A172 (cell line): ENCODE results near the gene LRIG1. TPM values are rescaled to one million over a fixed set of nuclear protein-coding genes. Genes with fewer than 3 reads are reported as not detected.

Experiments
- DNase-seq: peaks from one replicate; pipeline ENCODE4 v3.0.0-alpha.2; 2015; ENCODE audit warnings: low spot score
- total RNA-seq: library from RNA; depleted of rRNA; stranded (reverse); fragments of >200 nt; shearing (Covaris generic); gene quantifications from 2 replicates; pipeline ENCODE4 v1.2.3, GENCODE V29; 2014; rRNA removed

LRIG1 gene, protein sequence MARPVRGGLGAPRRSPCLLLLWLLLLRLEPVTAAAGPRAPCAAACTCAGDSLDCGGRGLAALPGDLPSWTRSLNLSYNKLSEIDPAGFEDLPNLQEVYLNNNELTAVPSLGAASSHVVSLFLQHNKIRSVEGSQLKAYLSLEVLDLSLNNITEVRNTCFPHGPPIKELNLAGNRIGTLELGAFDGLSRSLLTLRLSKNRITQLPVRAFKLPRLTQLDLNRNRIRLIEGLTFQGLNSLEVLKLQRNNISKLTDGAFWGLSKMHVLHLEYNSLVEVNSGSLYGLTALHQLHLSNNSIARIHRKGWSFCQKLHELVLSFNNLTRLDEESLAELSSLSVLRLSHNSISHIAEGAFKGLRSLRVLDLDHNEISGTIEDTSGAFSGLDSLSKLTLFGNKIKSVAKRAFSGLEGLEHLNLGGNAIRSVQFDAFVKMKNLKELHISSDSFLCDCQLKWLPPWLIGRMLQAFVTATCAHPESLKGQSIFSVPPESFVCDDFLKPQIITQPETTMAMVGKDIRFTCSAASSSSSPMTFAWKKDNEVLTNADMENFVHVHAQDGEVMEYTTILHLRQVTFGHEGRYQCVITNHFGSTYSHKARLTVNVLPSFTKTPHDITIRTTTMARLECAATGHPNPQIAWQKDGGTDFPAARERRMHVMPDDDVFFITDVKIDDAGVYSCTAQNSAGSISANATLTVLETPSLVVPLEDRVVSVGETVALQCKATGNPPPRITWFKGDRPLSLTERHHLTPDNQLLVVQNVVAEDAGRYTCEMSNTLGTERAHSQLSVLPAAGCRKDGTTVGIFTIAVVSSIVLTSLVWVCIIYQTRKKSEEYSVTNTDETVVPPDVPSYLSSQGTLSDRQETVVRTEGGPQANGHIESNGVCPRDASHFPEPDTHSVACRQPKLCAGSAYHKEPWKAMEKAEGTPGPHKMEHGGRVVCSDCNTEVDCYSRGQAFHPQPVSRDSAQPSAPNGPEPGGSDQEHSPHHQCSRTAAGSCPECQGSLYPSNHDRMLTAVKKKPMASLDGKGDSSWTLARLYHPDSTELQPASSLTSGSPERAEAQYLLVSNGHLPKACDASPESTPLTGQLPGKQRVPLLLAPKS
- total RNA-seq: 26.7 and 32.0 TPM in 2 replicates

DNA sequence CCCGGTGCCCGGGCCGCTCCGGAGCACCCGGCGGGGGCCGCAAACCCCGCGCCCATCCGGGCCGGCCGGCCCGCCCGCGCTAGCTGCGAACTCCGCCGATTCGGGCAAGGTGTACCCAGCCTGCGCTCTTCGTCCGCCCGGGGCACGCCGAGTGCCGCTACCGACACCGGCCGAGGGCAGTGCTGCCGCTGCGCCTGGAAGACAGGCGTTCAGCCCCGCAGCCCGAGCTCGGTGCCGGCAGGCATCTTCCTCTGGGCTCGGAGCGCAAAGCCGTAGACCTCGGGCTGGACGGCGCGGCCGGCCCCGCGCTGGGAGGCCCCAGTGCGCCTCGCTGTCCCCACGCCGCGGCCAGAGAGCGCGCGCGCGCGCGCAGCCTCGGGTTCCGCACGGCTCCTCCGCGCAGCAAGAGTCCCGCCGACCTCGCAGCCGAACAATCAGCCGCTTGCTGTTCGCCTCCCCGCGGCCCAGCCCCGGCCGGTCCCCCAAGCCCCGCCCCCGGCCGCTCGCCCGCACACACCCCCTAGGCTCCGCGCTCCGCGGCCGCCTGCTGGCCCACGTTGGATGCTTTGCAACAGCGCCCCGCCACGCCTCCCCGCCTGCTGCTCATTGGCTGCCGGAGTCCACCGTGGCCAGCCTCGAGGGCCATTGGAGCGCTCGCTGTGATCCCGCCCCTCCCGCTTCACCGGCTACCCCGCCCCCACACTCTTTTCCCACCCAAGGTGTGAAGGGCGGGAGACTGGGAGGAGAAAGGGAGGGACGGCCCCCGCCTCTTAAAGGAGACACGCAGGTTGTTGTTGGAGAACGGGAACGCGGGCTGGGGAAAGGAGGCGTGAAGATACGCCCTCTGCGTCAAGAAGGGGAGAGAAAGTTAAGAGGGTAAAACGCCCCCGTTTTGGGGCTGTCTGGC lies at the start of gene LRIG1:
TSS of gene LRIG1 (minus strand) at position 447 of the 907 bp plus-strand sequence. CDS start 615 bp downstream, outside the sequence.
- DNase-seq: peak; percentile 92

GRCh38 chr3:66544619-66545429 lies 44.0 kb upstream of the LRIG1 start:
- DNase-seq: no peak

DNA sequence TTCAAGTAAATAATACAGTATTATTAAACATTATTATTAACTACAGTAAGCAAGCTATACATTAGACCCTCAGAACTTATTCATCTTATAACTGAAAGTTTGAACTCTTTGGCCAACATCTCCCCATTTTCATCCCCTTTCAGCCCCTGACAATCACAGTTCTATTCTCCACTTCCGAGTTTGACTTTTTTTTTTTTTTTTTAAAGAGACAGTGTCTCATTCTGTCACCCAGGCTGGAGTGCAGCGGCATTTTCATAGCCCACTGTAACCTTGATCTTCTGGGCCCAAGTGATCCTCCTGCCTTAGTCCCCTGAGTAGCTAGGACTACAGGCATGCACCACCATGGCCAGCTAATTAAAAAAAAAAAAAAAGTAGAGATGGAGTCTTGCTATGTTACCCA lies 41.3 kb upstream of the LRIG1 start:
- no peak for DNase-seq

GRCh38 chr3:66539466-66539989 lies 38.7 kb upstream of the LRIG1 start:
- DNase-seq: no peak

GRCh38 chr3:66538390-66538789 lies 37.6 kb upstream of the LRIG1 start:
- no peak for DNase-seq

GRCh38 chr3:66537735-66538134 lies 36.9 kb upstream of the LRIG1 start:
- no peak for DNase-seq

DNA sequence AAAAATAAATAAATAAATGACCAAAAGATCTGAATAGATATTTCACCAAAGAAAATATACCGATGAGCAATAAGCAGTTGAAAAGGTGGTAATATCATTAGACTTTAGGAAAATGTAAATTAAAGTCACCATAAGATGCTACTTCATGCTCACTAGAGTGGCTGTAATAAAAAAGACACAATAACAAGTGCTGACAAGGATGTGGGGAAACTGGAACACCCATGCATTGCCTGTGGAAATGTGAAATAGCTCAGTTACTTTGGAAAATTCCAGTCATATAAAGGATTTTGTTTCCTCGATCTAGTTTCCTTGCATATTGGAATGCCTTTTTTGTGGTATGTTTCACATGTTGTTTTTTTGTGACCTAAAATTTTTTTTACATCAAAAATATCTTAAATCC lies 36.0 kb upstream of the LRIG1 start:
- no peak for DNase-seq

GRCh38 chr3:66534304-66534845 lies 33.6 kb upstream of the LRIG1 start:
- no peak for DNase-seq

DNA sequence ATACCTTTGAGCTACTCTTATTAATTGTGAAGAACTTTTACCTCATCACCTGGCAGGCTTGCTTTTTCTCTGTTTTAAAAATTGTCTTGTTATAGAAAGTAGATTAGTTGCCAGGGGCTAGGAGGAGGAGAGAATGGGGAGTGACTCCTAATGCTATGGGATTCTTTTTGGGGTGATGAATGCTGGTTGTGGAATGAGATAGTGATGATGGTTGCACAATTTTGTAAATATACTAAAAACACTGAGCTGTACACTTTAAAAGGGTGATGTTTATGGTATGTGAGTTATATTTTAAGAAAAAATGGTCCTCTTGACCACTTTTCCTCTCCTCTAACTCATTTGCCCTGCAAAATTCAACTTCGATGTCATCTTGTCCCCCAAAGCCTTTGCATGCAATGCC lies 31.8 kb upstream of the LRIG1 start:
- no peak for DNase-seq

DNA sequence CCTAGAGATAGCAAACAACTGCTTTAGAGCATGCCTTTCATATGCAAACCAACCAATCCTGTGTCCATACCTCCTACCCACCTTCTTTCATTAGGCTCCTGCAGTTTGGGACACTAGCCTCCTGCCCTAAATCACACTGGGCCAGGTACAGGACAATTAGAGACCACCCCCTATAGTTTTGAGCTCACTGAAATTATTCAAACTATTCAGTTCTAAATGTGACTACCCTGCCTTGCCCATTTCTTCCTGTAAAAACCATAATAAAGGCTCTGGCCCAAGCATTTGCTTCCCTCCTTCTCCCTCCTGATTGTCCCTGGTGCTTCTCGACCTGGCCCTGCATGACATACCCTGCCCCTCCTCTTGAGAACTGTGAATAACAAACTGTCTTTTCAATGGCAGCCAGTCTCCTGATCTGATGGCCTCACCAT lies 31.4 kb upstream of the LRIG1 start:
- no peak for DNase-seq

DNA sequence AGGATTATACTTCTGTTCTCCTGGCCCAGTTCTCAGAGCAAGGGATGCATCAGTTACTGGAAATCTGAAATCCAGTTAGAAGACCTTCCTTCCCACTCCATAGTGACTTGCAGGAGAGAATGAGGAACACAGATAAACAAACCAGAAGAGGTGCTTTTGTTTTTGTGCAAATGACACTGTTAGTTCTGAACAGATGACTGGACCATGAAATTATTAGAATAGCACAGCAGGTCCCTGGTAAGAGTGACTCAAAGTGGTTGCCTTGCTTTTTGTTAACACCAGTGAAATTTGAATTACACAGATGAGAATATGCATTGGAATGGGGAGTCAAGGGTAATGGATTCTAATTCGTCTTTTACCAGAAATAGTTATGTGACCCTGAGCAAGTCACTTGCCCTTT lies 30.4 kb upstream of the LRIG1 start:
- no peak for DNase-seq

DNA sequence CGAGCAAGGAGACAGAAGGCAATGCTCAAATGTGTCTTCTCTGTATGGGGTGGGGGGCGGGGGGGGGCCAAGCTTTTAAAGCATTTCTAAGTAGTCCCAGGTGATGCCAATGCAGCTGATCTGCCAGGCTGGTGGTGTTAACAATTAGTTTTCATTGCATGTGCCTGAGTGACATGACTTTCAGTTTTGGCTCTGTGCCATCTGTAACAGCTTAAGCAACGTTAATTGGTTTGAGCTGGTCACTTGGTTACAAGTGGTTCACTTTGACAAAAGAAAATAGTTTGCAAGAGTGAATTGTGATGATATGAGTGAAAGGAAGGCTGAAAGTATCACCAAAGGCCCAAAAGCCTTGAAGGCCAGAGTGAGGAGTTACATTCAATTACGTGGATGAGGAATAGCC lies 26.4 kb upstream of the LRIG1 start:
- no peak for DNase-seq

- no peak for DNase-seq
These were observed 24.9 kb upstream of the LRIG1 start for GRCh38 chr3:66525771-66526170.

DNA sequence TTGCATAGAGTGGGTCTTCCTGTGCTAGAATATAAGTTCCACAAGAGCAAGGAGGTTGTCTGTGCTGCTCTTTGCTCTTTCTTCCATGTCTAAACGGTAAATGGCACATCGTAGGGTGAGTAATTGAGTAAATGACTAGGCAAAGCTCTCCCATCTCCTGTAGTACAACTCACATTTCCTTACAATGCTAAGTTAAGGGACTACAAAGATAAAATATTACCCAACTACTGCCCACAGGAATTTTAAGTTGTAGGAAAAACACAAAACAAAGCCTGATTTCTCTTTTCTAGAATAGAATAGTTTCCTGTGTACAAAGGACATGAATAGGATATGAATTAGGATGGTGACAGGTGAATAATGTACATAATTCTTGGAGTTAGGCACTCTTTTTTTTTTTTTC lies 19.9 kb upstream of the LRIG1 start:
- no peak for DNase-seq

GRCh38 chr3:66518644-66519043 lies 17.8 kb upstream of the LRIG1 start:
- no peak for DNase-seq

DNA sequence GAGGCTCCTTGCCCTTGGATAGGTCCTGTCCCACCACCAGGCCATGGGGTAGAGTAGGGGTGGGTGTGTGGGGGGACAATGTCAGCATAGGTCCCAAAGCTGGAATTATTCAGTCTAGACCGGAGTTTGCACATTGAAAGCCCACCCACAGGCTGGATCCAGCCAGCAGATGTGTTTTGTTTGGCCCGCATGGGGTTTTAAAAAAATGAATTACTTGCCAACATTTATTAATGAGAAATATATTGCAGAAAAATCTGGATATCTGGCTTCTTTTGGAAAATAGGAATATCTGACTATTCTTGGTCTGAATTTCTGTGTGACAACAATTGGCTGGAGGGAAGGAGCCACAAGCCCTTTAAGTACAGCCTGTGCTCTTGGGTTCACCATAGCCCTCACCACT lies 17.3 kb upstream of the LRIG1 start:
- no peak for DNase-seq

GRCh38 chr3:66517241-66517640 lies 16.4 kb upstream of the LRIG1 start:
- DNase-seq: no peak

DNA sequence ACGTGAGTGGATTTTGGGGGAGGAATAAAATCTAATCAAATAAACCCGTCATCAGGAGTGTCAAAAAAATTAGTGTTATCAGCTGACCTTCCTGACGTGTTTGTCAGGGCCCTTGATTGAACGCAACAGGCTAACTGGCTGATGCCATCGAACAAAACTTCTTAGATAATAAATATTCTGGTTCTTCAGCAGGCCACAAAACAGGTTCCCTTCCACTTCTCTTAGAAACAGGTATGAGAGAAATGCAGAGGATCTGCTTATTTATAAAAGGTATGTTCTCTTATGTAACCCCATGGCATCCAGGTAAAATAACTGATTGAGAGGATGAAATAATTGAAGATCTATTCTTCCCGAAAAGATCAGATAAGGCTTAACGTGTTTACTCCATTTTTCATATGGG lies 7.6 kb upstream of the LRIG1 start:
- DNase-seq: no peak

DNA sequence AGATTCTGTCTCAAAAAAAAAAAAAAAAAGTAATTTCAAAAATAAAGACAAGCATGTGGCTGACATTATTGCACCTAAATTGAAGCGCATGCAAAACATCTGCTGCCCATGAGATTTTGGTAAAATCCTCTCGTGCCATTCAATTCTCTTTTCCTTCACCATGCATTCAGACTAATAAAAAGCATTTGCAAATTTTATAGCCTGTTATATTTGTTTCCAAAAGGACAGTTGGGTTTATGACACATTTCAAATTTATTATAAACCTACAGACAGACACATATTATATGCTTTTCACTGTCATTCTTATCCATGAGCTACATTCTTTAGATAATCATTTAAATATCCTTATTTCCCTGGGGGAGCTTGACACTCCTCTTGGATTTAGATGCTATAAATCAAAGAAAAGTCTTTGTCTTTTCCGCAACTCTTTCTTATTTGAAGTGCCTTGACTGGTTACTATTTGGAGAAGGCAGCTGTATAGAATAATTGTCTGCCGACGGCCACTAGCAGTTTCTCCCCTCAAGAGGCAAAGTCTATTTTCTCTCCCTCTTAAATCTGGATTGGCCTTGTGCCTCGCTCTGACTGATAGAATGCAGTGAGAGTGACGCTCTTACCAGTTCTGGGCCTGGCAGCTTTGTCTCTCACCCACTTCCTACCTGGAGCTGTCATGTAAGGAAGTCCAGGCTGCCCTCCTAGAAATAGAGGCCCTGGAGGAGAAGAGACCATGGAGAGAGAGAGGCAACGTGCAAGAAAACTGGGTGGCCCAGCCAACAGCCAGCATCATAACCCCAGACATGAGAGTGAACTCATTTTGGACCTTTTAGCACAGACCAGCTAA lies 6.8 kb upstream of the LRIG1 start:
- no peak for DNase-seq
